NB4 (cell line): ENCODE results near the gene DPYD.

ENCODE experiments used
- DNase-seq: peaks from one replicate; pipeline ENCODE4 v3.0.0; 2010; ENCODE audit warnings: low read depth
- H3K4me3 ChIP-seq: one replicate; pipeline ENCODE4 v1.5.1; 2011; ENCODE audit warnings: mild to moderate bottlenecking, low read depth, low read length, moderate library complexity
- MYC ChIP-seq: IDR thresholded peaks from 2 replicates; pipeline ENCODE4 v1.6.1; 2011; ENCODE audit warnings: low read depth, low read length
- POLR2A ChIP-seq: IDR thresholded peaks from 2 replicates; pipeline ENCODE4 v1.6.1; 2011; ENCODE audit warnings: mild to moderate bottlenecking; ENCODE audit not compliant: insufficient read length; ENCODE audit errors: extremely low read depth
- TF ChIP-seq, protein P1 (sequence below): IDR thresholded peaks from one replicate; pipeline ENCODE4 v1.5.1; 2012; ENCODE audit warnings: low read depth, low read length
- TF ChIP-seq, protein P2 (sequence below): IDR thresholded peaks from 2 replicates; pipeline ENCODE4 v1.6.1; 2011; ENCODE audit warnings: low read depth, low read length

DPYD gene

GRCh38 chr1:97073169-97073568 lies 847.7 kb downstream of the DPYD start:
- no peak for TF ChIP-seq POLR2A
- no peak for TF ChIP-seq MYC
- TF ChIP-seq, protein P1, sequence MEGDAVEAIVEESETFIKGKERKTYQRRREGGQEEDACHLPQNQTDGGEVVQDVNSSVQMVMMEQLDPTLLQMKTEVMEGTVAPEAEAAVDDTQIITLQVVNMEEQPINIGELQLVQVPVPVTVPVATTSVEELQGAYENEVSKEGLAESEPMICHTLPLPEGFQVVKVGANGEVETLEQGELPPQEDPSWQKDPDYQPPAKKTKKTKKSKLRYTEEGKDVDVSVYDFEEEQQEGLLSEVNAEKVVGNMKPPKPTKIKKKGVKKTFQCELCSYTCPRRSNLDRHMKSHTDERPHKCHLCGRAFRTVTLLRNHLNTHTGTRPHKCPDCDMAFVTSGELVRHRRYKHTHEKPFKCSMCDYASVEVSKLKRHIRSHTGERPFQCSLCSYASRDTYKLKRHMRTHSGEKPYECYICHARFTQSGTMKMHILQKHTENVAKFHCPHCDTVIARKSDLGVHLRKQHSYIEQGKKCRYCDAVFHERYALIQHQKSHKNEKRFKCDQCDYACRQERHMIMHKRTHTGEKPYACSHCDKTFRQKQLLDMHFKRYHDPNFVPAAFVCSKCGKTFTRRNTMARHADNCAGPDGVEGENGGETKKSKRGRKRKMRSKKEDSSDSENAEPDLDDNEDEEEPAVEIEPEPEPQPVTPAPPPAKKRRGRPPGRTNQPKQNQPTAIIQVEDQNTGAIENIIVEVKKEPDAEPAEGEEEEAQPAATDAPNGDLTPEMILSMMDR: no peak
- TF ChIP-seq, protein P2, sequence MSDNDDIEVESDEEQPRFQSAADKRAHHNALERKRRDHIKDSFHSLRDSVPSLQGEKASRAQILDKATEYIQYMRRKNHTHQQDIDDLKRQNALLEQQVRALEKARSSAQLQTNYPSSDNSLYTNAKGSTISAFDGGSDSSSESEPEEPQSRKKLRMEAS: no peak
- DNase-seq: no peak
- H3K4me3 ChIP-seq: no peak overlapping the region

DNA sequence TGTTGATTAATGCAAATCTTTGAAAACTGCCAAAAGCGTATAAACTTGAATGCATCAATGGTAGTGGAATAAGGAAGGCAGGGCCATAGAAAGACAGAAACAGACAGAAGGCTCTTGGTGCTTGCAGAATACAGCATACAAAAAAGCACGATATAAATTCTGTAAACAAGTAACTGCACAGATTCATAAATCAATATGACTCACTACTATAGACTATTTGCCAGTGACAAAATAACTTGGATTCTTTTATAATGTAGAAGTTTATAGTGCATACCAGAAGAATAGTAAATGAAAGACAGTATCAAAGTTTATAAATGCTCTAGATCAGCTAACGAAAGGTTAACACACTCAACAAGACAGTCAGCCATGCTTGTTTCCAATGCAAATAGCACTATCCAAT lies 849.7 kb downstream of the DPYD start:
- TF ChIP-seq, protein P1: no peak
- TF ChIP-seq, protein P2: no peak
- TF ChIP-seq POLR2A (no peak), MYC (no peak)
- DNase-seq: no peak
- no peak overlapping the region for H3K4me3 ChIP-seq

- no peak for DNase-seq
- no peak overlapping the region for H3K4me3 ChIP-seq
These were observed 850.5 kb downstream of the DPYD start for GRCh38 chr1:97070376-97070775.

DNA sequence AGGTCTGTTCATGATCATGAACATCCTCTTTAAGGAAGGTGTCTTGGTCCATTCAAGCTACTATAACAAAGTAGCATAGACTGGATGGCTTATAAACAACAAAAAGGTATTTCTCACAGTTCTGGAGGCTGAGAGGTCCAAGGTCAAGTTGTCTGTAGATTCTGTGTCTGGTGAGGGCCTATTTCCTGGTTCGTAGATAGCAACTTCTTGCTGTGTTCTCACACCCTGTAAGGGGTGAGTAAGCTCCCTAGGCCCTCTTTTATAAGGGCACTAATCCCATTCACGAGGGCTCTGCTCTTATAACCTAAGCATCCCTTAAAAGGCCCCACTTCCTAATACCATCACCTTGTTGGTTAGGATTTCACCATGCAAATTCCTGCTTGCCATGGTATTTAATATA lies 851.5 kb downstream of the DPYD start:
- no peak for DNase-seq
- TF ChIP-seq, protein P2: no peak
- no peak overlapping the region for H3K4me3 ChIP-seq

More at GRCh38 chr1:97070376-97070775, 850.5 kb downstream of the DPYD start:
- TF ChIP-seq, protein P2: no peak
- TF ChIP-seq POLR2A: no peak
- TF ChIP-seq, protein P1: no peak
- no peak for TF ChIP-seq MYC

- no peak overlapping the region for H3K4me3 ChIP-seq
- no peak for TF ChIP-seq MYC
- TF ChIP-seq POLR2A: no peak
- TF ChIP-seq, protein P1: no peak
- TF ChIP-seq, protein P2: no peak
- DNase-seq: no peak
These were observed 854.0 kb downstream of the DPYD start for GRCh38 chr1:97066860-97067259.

GRCh38 chr1:97063532-97063931 lies 857.3 kb downstream of the DPYD start:
- TF ChIP-seq, protein P1: no peak
- TF ChIP-seq, protein P2: no peak
- TF ChIP-seq MYC (no peak), POLR2A (no peak)
- DNase-seq: no peak
- no peak overlapping the region for H3K4me3 ChIP-seq
